ENCODE measurements around the gene GUCY1A1. TPM values are rescaled to one million over a fixed set of nuclear protein-coding genes. Genes with fewer than 3 reads are reported as not detected.

Gene GUCY1A1
- total and polyA plus RNA-seq, 2 donors (not counting 1 experiment from before 2014, with no cell fraction given) = 8.1 to 10.7 TPM

DNA sequence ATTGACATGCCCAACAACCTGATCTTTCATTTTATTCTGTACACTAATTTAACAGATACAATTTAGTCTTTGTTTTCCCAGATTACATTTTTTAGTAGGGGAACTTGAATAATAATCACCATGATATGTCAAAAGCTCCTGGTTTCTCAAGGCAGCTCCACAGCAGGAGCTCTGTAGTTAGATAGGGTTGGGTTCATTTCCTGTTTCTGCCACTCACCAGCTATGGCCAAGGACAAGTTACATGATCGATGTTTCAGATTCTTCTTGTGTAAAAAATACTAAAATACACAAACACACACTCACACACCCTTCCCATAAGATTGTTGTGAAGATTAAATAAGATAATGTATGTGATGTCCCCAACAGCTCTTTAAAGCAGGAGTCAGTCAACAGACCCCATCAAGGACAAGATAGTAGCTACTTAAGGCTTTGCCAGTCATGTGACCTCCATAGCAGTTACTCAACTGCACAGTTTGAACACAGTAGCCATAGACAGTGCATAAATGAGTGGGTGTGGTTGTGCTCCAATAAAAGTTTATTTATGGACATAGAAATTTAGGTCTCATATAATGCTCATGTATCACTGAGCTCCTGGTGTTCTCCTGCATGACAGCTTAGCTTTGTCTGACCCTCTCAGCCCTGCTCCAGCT lies 18.4 kb downstream of the GUCY1A1 start:
- TF ChIP-seq EZH2 (IDR thresholded peaks at IDR 0.05; ENCODE audit: low read length, missing control alignments) = no peak
- TF ChIP-seq, protein P1, sequence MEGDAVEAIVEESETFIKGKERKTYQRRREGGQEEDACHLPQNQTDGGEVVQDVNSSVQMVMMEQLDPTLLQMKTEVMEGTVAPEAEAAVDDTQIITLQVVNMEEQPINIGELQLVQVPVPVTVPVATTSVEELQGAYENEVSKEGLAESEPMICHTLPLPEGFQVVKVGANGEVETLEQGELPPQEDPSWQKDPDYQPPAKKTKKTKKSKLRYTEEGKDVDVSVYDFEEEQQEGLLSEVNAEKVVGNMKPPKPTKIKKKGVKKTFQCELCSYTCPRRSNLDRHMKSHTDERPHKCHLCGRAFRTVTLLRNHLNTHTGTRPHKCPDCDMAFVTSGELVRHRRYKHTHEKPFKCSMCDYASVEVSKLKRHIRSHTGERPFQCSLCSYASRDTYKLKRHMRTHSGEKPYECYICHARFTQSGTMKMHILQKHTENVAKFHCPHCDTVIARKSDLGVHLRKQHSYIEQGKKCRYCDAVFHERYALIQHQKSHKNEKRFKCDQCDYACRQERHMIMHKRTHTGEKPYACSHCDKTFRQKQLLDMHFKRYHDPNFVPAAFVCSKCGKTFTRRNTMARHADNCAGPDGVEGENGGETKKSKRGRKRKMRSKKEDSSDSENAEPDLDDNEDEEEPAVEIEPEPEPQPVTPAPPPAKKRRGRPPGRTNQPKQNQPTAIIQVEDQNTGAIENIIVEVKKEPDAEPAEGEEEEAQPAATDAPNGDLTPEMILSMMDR (conservative IDR thresholded peaks at IDR 0.05 in 1 of 2, IDR thresholded peaks at IDR 0.05 in 1 of 2; ENCODE audit: low read depth in 1 of 2, low read length in 2 of 2) = no peak
- Histone ChIP-seq H3K27ac (ENCODE audit: insufficient read depth, low read length) (no peak overlapping the region), H4K20me1 (ENCODE audit: control insufficient read depth, extremely low read depth, insufficient read depth, low read length) (no peaks in the 10 kb centered on the region), H3K9me3 (ENCODE audit: control insufficient read depth, insufficient read depth, low read depth, low read length) (no peaks in the 10 kb centered on the region), H3K4me3 (replicated peaks in 1 of 4; ENCODE audit: control extremely low read depth in 1 of 4, insufficient read depth in 1 of 4, low read depth in 3 of 4, low read length in 4 of 4) (no peak overlapping the region), H3K4me2 (ENCODE audit: extremely low read depth, insufficient read depth, low read length) (no peak overlapping the region), H3K79me2 (ENCODE audit: control insufficient read depth, insufficient read depth, low read length) (no peaks in the 10 kb centered on the region), H3K27me3 (ENCODE audit: control insufficient read depth, insufficient read depth, low read length) (no peaks in the 10 kb centered on the region), H3K36me3 (ENCODE audit: control insufficient read depth, insufficient read depth, low read length) (no peaks in the 10 kb centered on the region), H3K4me1 (ENCODE audit: control insufficient read depth, extremely low read depth, insufficient read depth, low read length) (no peaks in the 10 kb centered on the region), H3K9ac (ENCODE audit: insufficient read depth, low read length) (no peak overlapping the region), H2AFZ (ENCODE audit: low read length) (no peak overlapping the region)
- no peak for DNase-seq (ENCODE audit: low read depth in 2 of 2)

DNA sequence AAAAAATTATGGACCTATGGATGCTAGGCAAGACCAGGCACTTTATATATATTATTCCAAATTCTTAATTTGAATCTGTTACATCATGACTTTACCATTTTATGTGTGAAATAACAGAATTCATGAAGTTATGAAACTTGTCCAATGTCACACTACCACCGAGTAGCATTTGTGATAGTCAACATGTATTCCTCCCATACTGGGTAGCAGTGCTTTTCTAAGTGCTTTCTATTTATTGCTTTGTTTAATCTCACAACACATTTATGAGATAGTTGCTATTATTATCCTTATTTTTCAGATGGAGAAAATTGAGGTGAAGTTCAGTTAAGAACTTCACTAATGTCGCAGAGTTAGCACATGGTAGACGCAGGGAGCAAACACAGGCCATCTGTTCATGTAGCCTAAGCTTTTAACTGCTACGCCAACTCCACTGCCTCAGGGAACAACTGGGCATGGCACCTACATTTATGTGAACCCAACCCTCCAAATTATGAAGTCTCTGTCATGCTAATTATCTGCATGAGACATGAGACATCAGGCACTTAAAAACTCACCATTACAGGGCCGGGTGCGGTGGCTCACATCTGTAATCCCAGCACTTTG lies 20.8 kb downstream of the GUCY1A1 start:
- H3K4me1 ChIP-seq (ENCODE audit: control insufficient read depth, extremely low read depth, insufficient read depth, low read length) = no peaks in the 10 kb centered on the region

DNA sequence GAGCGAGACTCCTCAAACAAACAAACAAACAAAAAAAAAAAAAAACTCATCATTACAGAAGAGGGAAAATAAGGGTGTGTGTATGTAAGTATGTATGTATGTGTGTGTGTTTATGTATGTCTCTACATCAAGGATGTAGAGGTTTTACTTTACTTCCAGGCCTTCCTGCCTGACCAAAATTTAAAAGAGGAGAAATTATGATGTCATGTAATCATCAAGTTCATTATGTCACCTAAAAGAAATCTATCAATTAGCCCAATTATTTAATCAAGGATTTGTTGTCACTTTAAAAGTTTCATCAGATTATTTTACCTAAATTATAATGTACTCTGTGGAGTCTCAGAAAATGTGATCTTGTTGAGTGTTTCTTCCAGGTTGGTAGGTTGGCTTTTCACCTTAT lies 21.6 kb downstream of the GUCY1A1 start:
- TF ChIP-seq, protein P1 (conservative IDR thresholded peaks at IDR 0.05 in 1 of 2, IDR thresholded peaks at IDR 0.05 in 1 of 2; ENCODE audit: low read depth in 1 of 2, low read length in 2 of 2) = no peak
- TF ChIP-seq EZH2 (IDR thresholded peaks at IDR 0.05; ENCODE audit: low read length, missing control alignments) = no peak
- Histone ChIP-seq H3K4me1 (ENCODE audit: control insufficient read depth, extremely low read depth, insufficient read depth, low read length) (no peaks in the 10 kb centered on the region), H3K27ac (ENCODE audit: insufficient read depth, low read length) (no peak overlapping the region), H3K79me2 (ENCODE audit: control insufficient read depth, insufficient read depth, low read length) (no peaks in the 10 kb centered on the region), H4K20me1 (ENCODE audit: control insufficient read depth, extremely low read depth, insufficient read depth, low read length) (no peaks in the 10 kb centered on the region), H3K36me3 (ENCODE audit: control insufficient read depth, insufficient read depth, low read length) (no peaks in the 10 kb centered on the region), H2AFZ (ENCODE audit: low read length) (no peak overlapping the region), H3K27me3 (ENCODE audit: control insufficient read depth, insufficient read depth, low read length) (no peaks in the 10 kb centered on the region), H3K4me2 (ENCODE audit: extremely low read depth, insufficient read depth, low read length) (no peak overlapping the region), H3K9ac (ENCODE audit: insufficient read depth, low read length) (no peak overlapping the region), H3K9me3 (ENCODE audit: control insufficient read depth, insufficient read depth, low read depth, low read length) (no peaks in the 10 kb centered on the region), H3K4me3 (replicated peaks in 1 of 4; ENCODE audit: control extremely low read depth in 1 of 4, insufficient read depth in 1 of 4, low read depth in 3 of 4, low read length in 4 of 4) (no peak overlapping the region)
- DNase-seq (ENCODE audit: low read depth in 2 of 2) = no peak

More for the DNA sequence above, 20.8 kb downstream of the GUCY1A1 start:
- no peak overlapping the region for H3K9ac ChIP-seq (ENCODE audit: insufficient read depth, low read length)
- no peak overlapping the region for H3K4me2 ChIP-seq (ENCODE audit: extremely low read depth, insufficient read depth, low read length)
- no peaks in the 10 kb centered on the region for H3K36me3 ChIP-seq (ENCODE audit: control insufficient read depth, insufficient read depth, low read length)
- H3K4me3 ChIP-seq (replicated peaks in 1 of 4; ENCODE audit: control extremely low read depth in 1 of 4, insufficient read depth in 1 of 4, low read depth in 3 of 4, low read length in 4 of 4) = no peak overlapping the region
- H3K9me3 ChIP-seq (ENCODE audit: control insufficient read depth, insufficient read depth, low read depth, low read length) = no peaks in the 10 kb centered on the region
- no peak overlapping the region for H3K27ac ChIP-seq (ENCODE audit: insufficient read depth, low read length)
- no peak overlapping the region for H2AFZ ChIP-seq (ENCODE audit: low read length)
- no peaks in the 10 kb centered on the region for H3K27me3 ChIP-seq (ENCODE audit: control insufficient read depth, insufficient read depth, low read length)
- no peaks in the 10 kb centered on the region for H4K20me1 ChIP-seq (ENCODE audit: control insufficient read depth, extremely low read depth, insufficient read depth, low read length)
- no peaks in the 10 kb centered on the region for H3K79me2 ChIP-seq (ENCODE audit: control insufficient read depth, insufficient read depth, low read length)
- no peak for DNase-seq (ENCODE audit: low read depth in 2 of 2)
- TF ChIP-seq EZH2 (IDR thresholded peaks at IDR 0.05; ENCODE audit: low read length, missing control alignments) = no peak
- TF ChIP-seq, protein P1 (conservative IDR thresholded peaks at IDR 0.05 in 1 of 2, IDR thresholded peaks at IDR 0.05 in 1 of 2; ENCODE audit: low read depth in 1 of 2, low read length in 2 of 2) = no peak

Measured in fibroblast of lung (primary cell).